Measurements from ENCODE around the gene MLXIP.

Gene MLXIP

GRCh38 chr12:122043476-122043875 is 35.1 kb upstream of the MLXIP start:
- no CpG with 5 or more reads among the region's 15 CpGs for WGBS, 2 donors (ENCODE audit: extremely low coverage in 2 of 2, insufficient read length in 2 of 2, insufficient replicate concordance in 1 of 2)
- Histone ChIP-seq H3K14ac (ENCODE audit: low read length) (no peak overlapping the region), H3K27me3 (ENCODE audit: control insufficient read depth in 3 of 3, insufficient read depth in 3 of 3, low read depth in 1 of 3, low read length in 3 of 3) (no peaks in the 10 kb centered on the region), H3K36me3 (replicated peaks in 1 of 2; ENCODE audit: control insufficient read depth in 2 of 2, insufficient read depth in 2 of 2, low read length in 2 of 2) (peaks cover 44 to 93% of the 10 kb centered on the region in 2 donors), H3K18ac (ENCODE audit: low read length) (no peak overlapping the region), H4K91ac (ENCODE audit: low read depth, low read length, poor library complexity) (no peak overlapping the region), H2BK12ac (ENCODE audit: low read length) (no peak overlapping the region), H3K4ac (ENCODE audit: low read length) (no peak overlapping the region), H2BK15ac (ENCODE audit: low read length) (no peak overlapping the region), H3K4me1 (ENCODE audit: control insufficient read depth in 2 of 2, insufficient read depth in 1 of 2, low read depth in 1 of 2, low read length in 2 of 2) (no peaks in the 10 kb centered on the region), H2BK120ac (ENCODE audit: low read depth, low read length) (no peak overlapping the region), H3K27ac (replicated peaks; ENCODE audit: low read length) (no peak overlapping the region), H4K8ac (ENCODE audit: low read depth, low read length) (no peak overlapping the region), H3K4me2 (ENCODE audit: insufficient read depth, low read length, poor library complexity, severe bottlenecking) (no peak overlapping the region), H3K9me3 (replicated peaks in 1 of 2; ENCODE audit: control insufficient read depth in 2 of 2, insufficient read depth in 1 of 2, low read depth in 1 of 2, low read length in 2 of 2) (peaks cover 0 to 11% of the 10 kb centered on the region in 2 donors), H2BK5ac (ENCODE audit: low read length) (no peak overlapping the region), H3K79me1 (ENCODE audit: low read depth, low read length) (peaks cover 9% of the 10 kb centered on the region), H3K4me3 (ENCODE audit: low read length in 2 of 2) (no peak overlapping the region), H2AFZ (ENCODE audit: low read length) (no peak overlapping the region), H2AK5ac (ENCODE audit: low read depth, low read length) (no peak overlapping the region), H3K23ac (ENCODE audit: low read depth, low read length, poor library complexity) (no peak overlapping the region), H3K9ac (ENCODE audit: low read depth, low read length, poor library complexity) (no peak overlapping the region)
- no peak for DNase-seq (ENCODE audit: low spot score)

GRCh38 chr12:122045262-122045661 is 33.3 kb upstream of the MLXIP start:
- Histone ChIP-seq H2AK5ac (ENCODE audit: low read depth, low read length) (no peak overlapping the region), H2BK5ac (ENCODE audit: low read length) (no peak overlapping the region), H2BK120ac (ENCODE audit: low read depth, low read length) (no peak overlapping the region), H3K23ac (ENCODE audit: low read depth, low read length, poor library complexity) (no peak overlapping the region), H3K4ac (ENCODE audit: low read length) (no peak overlapping the region), H3K4me1 (ENCODE audit: control insufficient read depth in 2 of 2, insufficient read depth in 1 of 2, low read depth in 1 of 2, low read length in 2 of 2) (no peaks in the 10 kb centered on the region), H3K79me1 (ENCODE audit: low read depth, low read length) (peaks cover 9% of the 10 kb centered on the region), H3K27ac (replicated peaks; ENCODE audit: low read length) (no peak overlapping the region), H2BK15ac (ENCODE audit: low read length) (no peak overlapping the region), H3K4me2 (ENCODE audit: insufficient read depth, low read length, poor library complexity, severe bottlenecking) (no peak overlapping the region), H2AFZ (ENCODE audit: low read length) (no peak overlapping the region), H3K27me3 (ENCODE audit: control insufficient read depth in 3 of 3, insufficient read depth in 3 of 3, low read depth in 1 of 3, low read length in 3 of 3) (no peaks in the 10 kb centered on the region), H3K18ac (ENCODE audit: low read length) (no peak overlapping the region), H3K9me3 (replicated peaks in 1 of 2; ENCODE audit: control insufficient read depth in 2 of 2, insufficient read depth in 1 of 2, low read depth in 1 of 2, low read length in 2 of 2) (peaks cover 0 to 11% of the 10 kb centered on the region in 2 donors), H3K36me3 (replicated peaks in 1 of 2; ENCODE audit: control insufficient read depth in 2 of 2, insufficient read depth in 2 of 2, low read length in 2 of 2) (peaks cover 45 to 90% of the 10 kb centered on the region in 2 donors), H3K9ac (ENCODE audit: low read depth, low read length, poor library complexity) (no peak overlapping the region), H4K8ac (ENCODE audit: low read depth, low read length) (no peak overlapping the region), H3K4me3 (ENCODE audit: low read length in 2 of 2) (no peak overlapping the region), H2BK12ac (ENCODE audit: low read length) (no peak overlapping the region), H3K14ac (ENCODE audit: low read length) (no peak overlapping the region), H4K91ac (ENCODE audit: low read depth, low read length, poor library complexity) (no peak overlapping the region)
- DNase-seq (ENCODE audit: low spot score) = no peak
- no CpG with 5 or more reads among the region's 7 CpGs for WGBS, 2 donors (ENCODE audit: extremely low coverage in 2 of 2, insufficient read length in 2 of 2, insufficient replicate concordance in 1 of 2)

GRCh38 chr12:122046145-122046544 is 32.4 kb upstream of the MLXIP start:
- H2BK15ac ChIP-seq (ENCODE audit: low read length) = no peak overlapping the region
- H2BK12ac ChIP-seq (ENCODE audit: low read length) = no peak overlapping the region
- H3K4me1 ChIP-seq (ENCODE audit: control insufficient read depth in 2 of 2, insufficient read depth in 1 of 2, low read depth in 1 of 2, low read length in 2 of 2) = no peaks in the 10 kb centered on the region
- no peak overlapping the region for H3K23ac ChIP-seq (ENCODE audit: low read depth, low read length, poor library complexity)
- H3K27ac ChIP-seq (replicated peaks; ENCODE audit: low read length) = no peak overlapping the region
- no peak overlapping the region for H2AFZ ChIP-seq (ENCODE audit: low read length)
- no peak overlapping the region for H3K4ac ChIP-seq (ENCODE audit: low read length)
- no peak overlapping the region for H3K14ac ChIP-seq (ENCODE audit: low read length)
- H2AK5ac ChIP-seq (ENCODE audit: low read depth, low read length) = no peak overlapping the region
- no peak overlapping the region for H2BK120ac ChIP-seq (ENCODE audit: low read depth, low read length)
- H3K27me3 ChIP-seq (ENCODE audit: control insufficient read depth in 3 of 3, insufficient read depth in 3 of 3, low read depth in 1 of 3, low read length in 3 of 3) = no peaks in the 10 kb centered on the region
- no peak overlapping the region for H3K9ac ChIP-seq (ENCODE audit: low read depth, low read length, poor library complexity)
- peaks cover 45 to 90% of the 10 kb centered on the region in 2 donors for H3K36me3 ChIP-seq (replicated peaks in 1 of 2; ENCODE audit: control insufficient read depth in 2 of 2, insufficient read depth in 2 of 2, low read length in 2 of 2)
- no peak for DNase-seq (ENCODE audit: low spot score)
- no peak overlapping the region for H4K91ac ChIP-seq (ENCODE audit: low read depth, low read length, poor library complexity)
- H3K79me1 ChIP-seq (ENCODE audit: low read depth, low read length) = peaks cover 7% of the 10 kb centered on the region
- peaks cover 0 to 11% of the 10 kb centered on the region in 2 donors for H3K9me3 ChIP-seq (replicated peaks in 1 of 2; ENCODE audit: control insufficient read depth in 2 of 2, insufficient read depth in 1 of 2, low read depth in 1 of 2, low read length in 2 of 2)
- no peak overlapping the region for H3K18ac ChIP-seq (ENCODE audit: low read length)
- no CpG with 5 or more reads among the region's 7 CpGs for WGBS, 2 donors (ENCODE audit: extremely low coverage in 2 of 2, insufficient read length in 2 of 2, insufficient replicate concordance in 1 of 2)
- peak overlapping the region in 1 of 2 donors; percentile 42 for H3K4me3 ChIP-seq (ENCODE audit: low read length in 2 of 2)
- no peak overlapping the region for H3K4me2 ChIP-seq (ENCODE audit: insufficient read depth, low read length, poor library complexity, severe bottlenecking)
- no peak overlapping the region for H4K8ac ChIP-seq (ENCODE audit: low read depth, low read length)
- H2BK5ac ChIP-seq (ENCODE audit: low read length) = no peak overlapping the region

GRCh38 chr12:122048151-122048550 is 30.4 kb upstream of the MLXIP start:
- H3K4me3 ChIP-seq (ENCODE audit: low read length in 2 of 2) = no peak overlapping the region
- no CpG with 5 or more reads among the region's 8 CpGs for WGBS, 2 donors (ENCODE audit: extremely low coverage in 2 of 2, insufficient read length in 2 of 2, insufficient replicate concordance in 1 of 2)
- H3K27me3 ChIP-seq (ENCODE audit: control insufficient read depth in 3 of 3, insufficient read depth in 3 of 3, low read depth in 1 of 3, low read length in 3 of 3) = no peaks in the 10 kb centered on the region
- H4K91ac ChIP-seq (ENCODE audit: low read depth, low read length, poor library complexity) = no peak overlapping the region
- H3K36me3 ChIP-seq (replicated peaks in 1 of 2; ENCODE audit: control insufficient read depth in 2 of 2, insufficient read depth in 2 of 2, low read length in 2 of 2) = peaks cover 44 to 80% of the 10 kb centered on the region in 2 donors
- H3K23ac ChIP-seq (ENCODE audit: low read depth, low read length, poor library complexity) = no peak overlapping the region
- no peak overlapping the region for H3K9ac ChIP-seq (ENCODE audit: low read depth, low read length, poor library complexity)
- no peak overlapping the region for H3K18ac ChIP-seq (ENCODE audit: low read length)
- no peak overlapping the region for H3K4me2 ChIP-seq (ENCODE audit: insufficient read depth, low read length, poor library complexity, severe bottlenecking)
- H3K4ac ChIP-seq (ENCODE audit: low read length) = no peak overlapping the region
- no peak overlapping the region for H4K8ac ChIP-seq (ENCODE audit: low read depth, low read length)
- H3K27ac ChIP-seq (replicated peaks; ENCODE audit: low read length) = no peak overlapping the region
- H2AFZ ChIP-seq (ENCODE audit: low read length) = no peak overlapping the region
- no peak overlapping the region for H2AK5ac ChIP-seq (ENCODE audit: low read depth, low read length)
- no peak overlapping the region for H2BK15ac ChIP-seq (ENCODE audit: low read length)
- no peak overlapping the region for H2BK120ac ChIP-seq (ENCODE audit: low read depth, low read length)
- H2BK5ac ChIP-seq (ENCODE audit: low read length) = no peak overlapping the region
- peaks cover 0 to 11% of the 10 kb centered on the region in 2 donors for H3K9me3 ChIP-seq (replicated peaks in 1 of 2; ENCODE audit: control insufficient read depth in 2 of 2, insufficient read depth in 1 of 2, low read depth in 1 of 2, low read length in 2 of 2)
- no peak for DNase-seq (ENCODE audit: low spot score)
- no peak overlapping the region for H3K14ac ChIP-seq (ENCODE audit: low read length)
- no peak overlapping the region for H2BK12ac ChIP-seq (ENCODE audit: low read length)
- peaks cover 3% of the 10 kb centered on the region for H3K79me1 ChIP-seq (ENCODE audit: low read depth, low read length)
- no peaks in the 10 kb centered on the region for H3K4me1 ChIP-seq (ENCODE audit: control insufficient read depth in 2 of 2, insufficient read depth in 1 of 2, low read depth in 1 of 2, low read length in 2 of 2)
